Left ventricle myocardium superior (tissue), 1 donor: ENCODE measurements around the gene LEMD1. TPM values are rescaled to one million over a fixed set of nuclear protein-coding genes. Genes with fewer than 3 reads are reported as not detected.

ENCODE experiments used
- ATAC-seq: fragments of 200-7000 bp; cut with Tn5 transposase; one replicate; pipeline ENCODE4 v1.9.1; 2020; ENCODE audit warnings: mild to moderate bottlenecking, moderate library complexity
- DNase-seq: peaks from one replicate; pipeline ENCODE4 v3.0.0-alpha.2; 2020
- intact Hi-C: fragments of 100-400 bp; cut with micrococcal nuclease; formaldehyde crosslinking; loops from one replicate; pipeline ENCODE4 v1.11.0; 2022
- microRNA-seq: library from miRNA; unstranded; fragments of <30 nt; microRNA quantifications from one replicate; pipeline ENCODE4 v1.2.0, GENCODE V29; 2020; ENCODE audit warnings: borderline number of aligned reads
- total RNA-seq: library from RNA; stranded (reverse); fragmentation: NEBNext Ultra II Directional; extraction: Animal tissue kit (Norgen Biotek cat#: 25700); gene quantifications from one replicate; pipeline ENCODE4 v1.2.1, GENCODE V29; 2021
- donor health status: DM: no; HTN: yes; CAD: no; lungs with severe emphysema.

LEMD1 gene
- total RNA-seq, 1 donor from 2014 or later: not detected

GRCh38 chr1:205344066-205344928, 77.6 kb downstream of the LEMD1 start:
- intact Hi-C loops: no loop called here
- ATAC-seq (peak; percentile 56), DNase-seq (peak; percentile 40)

- peak; percentile 33 for DNase-seq
- ATAC-seq: peak; percentile 42
- intact Hi-C loops: no loop called here
Measured at GRCh38 chr1:205343431-205344065, 78.3 kb downstream of the LEMD1 start.

GRCh38 chr1:205342986-205343385, 78.9 kb downstream of the LEMD1 start:
- intact Hi-C loops: no loop called here
- ATAC-seq (no peak), DNase-seq (no peak)

GRCh38 chr1:205340676-205341075, 81.2 kb downstream of the LEMD1 start:
- DNase-seq (no peak), ATAC-seq (no peak)
- intact Hi-C loops: no loop called here

GRCh38 chr1:205339717-205340116, 82.1 kb downstream of the LEMD1 start:
- intact Hi-C loops: no loop called here
- ATAC-seq (no peak), DNase-seq (no peak)

GRCh38 chr1:205339197-205339702, 82.6 kb downstream of the LEMD1 start:
- ATAC-seq (no peak), DNase-seq (no peak)
- intact Hi-C loops: no loop called here

GRCh38 chr1:205338011-205338410, 83.8 kb downstream of the LEMD1 start:
- DNase-seq (no peak), ATAC-seq (no peak)
- intact Hi-C loops: no loop called here

GRCh38 chr1:205337481-205337880, 84.4 kb downstream of the LEMD1 start:
- no peak for DNase-seq
- ATAC-seq: no peak
- intact Hi-C loops: no loop called here

- intact Hi-C loops: no loop called here
- DNase-seq (peak; percentile 73), ATAC-seq (peak; percentile 86)
Measured at GRCh38 chr1:205335692-205336091, 86.2 kb downstream of the LEMD1 start.

- no peak for DNase-seq
- intact Hi-C loops: no loop called here
- ATAC-seq: no peak
Measured at GRCh38 chr1:205332015-205332791, 89.7 kb downstream of the LEMD1 start.

Small RNA genes within 50 kb of the gene (microRNA-seq; reads per million reads assigned to microRNA genes)
- 8.8 reads per million for gene MIR135B

Other genes with a start within 250 kb of the LEMD1 start
- gene DSTYK, start 210.4 kb downstream of the LEMD1 start, total RNA-seq: 6.1 TPM
- gene TMCC2, start 194.1 kb downstream of the LEMD1 start, total RNA-seq: 1.3 TPM
- 1.5 TPM for gene NUAK2, start 100.3 kb downstream of the LEMD1 start, total RNA-seq
- not detected for gene KLHDC8A, start 65.1 kb downstream of the LEMD1 start, total RNA-seq
- gene BLACAT1, start 34.0 kb upstream of the LEMD1 start, total RNA-seq: not detected
- 209 TPM for gene CDK18, start 82.6 kb upstream of the LEMD1 start, total RNA-seq
- gene ELK4, start 210.0 kb upstream of the LEMD1 start, total RNA-seq: 40.5 TPM